Activated naive CD4-positive, alpha-beta T cell treated with anti-CD3 and anti-CD28 coated beads for 36 hours (primary cell): ENCODE measurements around the gene SLC11A1. TPM values are rescaled to one million over a fixed set of nuclear protein-coding genes. Genes with fewer than 3 reads are reported as not detected.
A peak's percentile ranks its signal among the peaks of the same experiment; 100 is the strongest.

Experiments used
- CTCF ChIA-PET: fragments of 350-600 bp; sonication (Branson Sonifier 250); formaldehyde crosslinking; loops from one replicate; lab custom pipeline; 2021; ENCODE audit warnings: antibody characterized with exemption; lab: Charles Lee
- DNase-seq: peaks from one replicate; pipeline ENCODE4 v3.0.0-alpha.2; 2020
- H3K27ac Mint-ChIP-seq: one replicate; pipeline ENCODE4 v1.8.0; 2021; ENCODE audit warnings: mild to moderate bottlenecking, mixed read lengths
- H3K27me3 Mint-ChIP-seq: one replicate; pipeline ENCODE4 v1.8.0; 2021; ENCODE audit warnings: low read depth, mixed read lengths
- H3K36me3 Mint-ChIP-seq: one replicate; pipeline ENCODE4 v1.8.0; 2021; ENCODE audit warnings: low read depth, mixed read lengths
- H3K4me1 Mint-ChIP-seq: one replicate; pipeline ENCODE4 v1.8.0; 2021; ENCODE audit warnings: low read depth, mixed read lengths
- H3K4me3 Mint-ChIP-seq: one replicate; pipeline ENCODE4 v1.8.0; 2021; ENCODE audit warnings: mild to moderate bottlenecking, moderate library complexity, mixed read lengths
- H3K9me3 Mint-ChIP-seq: one replicate; pipeline ENCODE4 v1.8.0; 2021; ENCODE audit warnings: mixed read lengths
- intact Hi-C: fragments of 100-400 bp; cut with micrococcal nuclease; formaldehyde crosslinking; loops from one replicate; pipeline ENCODE4 v1.15.1; 2023
- total RNA-seq, 2 experiments: library from RNA; stranded (reverse); gene quantifications; one replicate each; pipeline ENCODE4 v1.2.3, GENCODE V29; 2021

Gene SLC11A1
- total RNA-seq, 2 experiments from 2014 or later = not detected

- intact Hi-C loops = loop anchor here (2.0 to 10.0 kb wide), 5 partner anchors 31 to 857 kb away; partner anchors contain the start of genes TUBA4A and TUBA4B
- peaks cover 11% of the 10 kb centered on the region for H3K27me3 Mint-ChIP-seq
- peaks cover 31% of the 10 kb centered on the region for H3K4me1 Mint-ChIP-seq
- DNase-seq = no peak
- peak overlapping the region; percentile 88 for H3K4me3 Mint-ChIP-seq
- no peaks in the 10 kb centered on the region for H3K36me3 Mint-ChIP-seq
- no peaks in the 10 kb centered on the region for H3K9me3 Mint-ChIP-seq
- CTCF ChIA-PET = interaction anchor here (0.9 to 2.1 kb wide), 6 partner anchors 30 to 251 kb away, joined by 3 to 9 read pairs (median 5); partner anchors contain the start of gene TMBIM1
- peak overlapping the region; percentile 59 for H3K27ac Mint-ChIP-seq
Observed at GRCh38 chr2:218397463-218397819, 15.4 kb downstream of the SLC11A1 start.

GRCh38 chr2:218397820-218398436, 15.9 kb downstream of the SLC11A1 start:
- no peaks in the 10 kb centered on the region for H3K36me3 Mint-ChIP-seq
- H3K4me1 Mint-ChIP-seq = peaks cover 31% of the 10 kb centered on the region
- CTCF ChIA-PET = interaction anchor here (1.2 to 2.1 kb wide), 3 partner anchors 96 to 111 kb away, joined by 6 to 9 read pairs (median 7); partner anchors contain the start of gene TMBIM1
- peaks cover 11% of the 10 kb centered on the region for H3K27me3 Mint-ChIP-seq
- H3K4me3 Mint-ChIP-seq = peak overlapping the region; percentile 88
- H3K9me3 Mint-ChIP-seq = no peaks in the 10 kb centered on the region
- peak overlapping the region; percentile 59 for H3K27ac Mint-ChIP-seq
- peak; percentile 30 for DNase-seq
- intact Hi-C loops = loop anchor here (2.0 to 10.0 kb wide), 6 partner anchors 31 to 857 kb away; partner anchors contain the start of genes TTLL4, TUBA4A and TUBA4B

- peak; percentile 63 for DNase-seq
- Mint-ChIP-seq H3K9me3 (no peaks in the 10 kb centered on the region), H3K36me3 (no peaks in the 10 kb centered on the region), H3K4me1 (peaks cover 33% of the 10 kb centered on the region), H3K27me3 (peaks cover 11% of the 10 kb centered on the region), H3K4me3 (peak overlapping the region; percentile 88), H3K27ac (peak overlapping the region; percentile 73)
- intact Hi-C loops = loop anchor here (2.0 to 10.0 kb wide), 4 partner anchors 81 to 856 kb away; partner anchors contain the start of genes TTLL4, TUBA4A and TUBA4B
- CTCF ChIA-PET = no interaction called here
Observed at GRCh38 chr2:218398437-218399390, 16.6 kb downstream of the SLC11A1 start.

- Mint-ChIP-seq H3K4me1 (peaks cover 38% of the 10 kb centered on the region), H3K27ac (peak within 1 kb of the TSS; percentile 73), H3K9me3 (no peaks in the 10 kb centered on the region), H3K27me3 (peaks cover 11% of the 10 kb centered on the region), H3K36me3 (peaks cover under 1% of the 10 kb centered on the region), H3K4me3 (peak within 1 kb of the TSS; percentile 89)
- CTCF ChIA-PET = no interaction called here
- DNase-seq = peak; percentile 96
- intact Hi-C loops = loop anchor here (2.0 to 10.0 kb wide), 5 partner anchors 82 to 855 kb away; partner anchors contain the start of genes CNPPD1, RETREG2, SLC23A3 and TTLL4
Observed at GRCh38 chr2:218399391-218400166, 17.5 kb downstream of the SLC11A1 start, which contains the start of gene CTDSP1. Gene CTDSP1, plus strand, starts transcription at chr2:218399868. Its CDS starts 223 bp downstream, at chr2:218400091.

GRCh38 chr2:218400167-218400929, 18.3 kb downstream of the SLC11A1 start:
- Mint-ChIP-seq H3K4me1 (peaks cover 41% of the 10 kb centered on the region), H3K27ac (peak overlapping the region; percentile 73), H3K27me3 (peaks cover 11% of the 10 kb centered on the region), H3K36me3 (peaks cover 1% of the 10 kb centered on the region), H3K4me3 (peak overlapping the region; percentile 89), H3K9me3 (no peaks in the 10 kb centered on the region)
- DNase-seq = peak; percentile 32
- CTCF ChIA-PET = no interaction called here
- intact Hi-C loops = loop anchor here (10.0 kb wide), 1 partner anchor 774 kb away; the partner anchor contains the start of genes CNPPD1, RETREG2 and SLC23A3

- Mint-ChIP-seq H3K27me3 (peaks cover 11% of the 10 kb centered on the region), H3K9me3 (no peaks in the 10 kb centered on the region), H3K27ac (no peak overlapping the region), H3K4me3 (peak overlapping the region; percentile 89), H3K4me1 (peaks cover 45% of the 10 kb centered on the region), H3K36me3 (peaks cover 1% of the 10 kb centered on the region)
- CTCF ChIA-PET = interaction anchor here (1.4 kb wide), 1 partner anchor 99 kb away, joined by 5 read pairs; no protein-coding TSS in a partner anchor
- intact Hi-C loops = loop anchor here (10.0 kb wide), 1 partner anchor 774 kb away; the partner anchor contains the start of genes CNPPD1, RETREG2 and SLC23A3
- no peak for DNase-seq
Observed at GRCh38 chr2:218400930-218401881, 19.1 kb downstream of the SLC11A1 start.

- peaks cover 1% of the 10 kb centered on the region for H3K36me3 Mint-ChIP-seq
- H3K27ac Mint-ChIP-seq = no peak overlapping the region
- peaks cover 8% of the 10 kb centered on the region for H3K27me3 Mint-ChIP-seq
- peaks cover 44% of the 10 kb centered on the region for H3K4me1 Mint-ChIP-seq
- no peaks in the 10 kb centered on the region for H3K9me3 Mint-ChIP-seq
- CTCF ChIA-PET = interaction anchor here (1.4 kb wide), 1 partner anchor 100 kb away, joined by 5 read pairs; no protein-coding TSS in a partner anchor
- no peak for DNase-seq
- no peak overlapping the region for H3K4me3 Mint-ChIP-seq
- intact Hi-C loops = loop anchor here (10.0 kb wide), 1 partner anchor 773 kb away; the partner anchor contains the start of genes CNPPD1, RETREG2 and SLC23A3
Observed at GRCh38 chr2:218401890-218402289, 19.8 kb downstream of the SLC11A1 start.

GRCh38 chr2:218402491-218402901, 20.4 kb downstream of the SLC11A1 start:
- H3K4me1 Mint-ChIP-seq = peaks cover 43% of the 10 kb centered on the region
- CTCF ChIA-PET = interaction anchor here (0.6 kb wide), 1 partner anchor 187 kb away, joined by 5 read pairs; no protein-coding TSS in a partner anchor
- no peaks in the 10 kb centered on the region for H3K9me3 Mint-ChIP-seq
- no peak overlapping the region for H3K27ac Mint-ChIP-seq
- H3K27me3 Mint-ChIP-seq = peaks cover 5% of the 10 kb centered on the region
- no peak for DNase-seq
- no peak overlapping the region for H3K4me3 Mint-ChIP-seq
- intact Hi-C loops = loop anchor here (10.0 kb wide), 1 partner anchor 772 kb away; the partner anchor contains the start of genes CNPPD1, RETREG2 and SLC23A3
- H3K36me3 Mint-ChIP-seq = peaks cover 1% of the 10 kb centered on the region

GRCh38 chr2:218402911-218403411, 20.9 kb downstream of the SLC11A1 start:
- intact Hi-C loops = loop anchor here (10.0 kb wide), 1 partner anchor 772 kb away; the partner anchor contains the start of genes CNPPD1, RETREG2 and SLC23A3
- CTCF ChIA-PET = interaction anchor here (0.6 to 1.0 kb wide), 2 partner anchors 101 to 187 kb away, joined by 3 to 5 read pairs; no protein-coding TSS in a partner anchor
- no peak for DNase-seq

More at GRCh38 chr2:218402911-218403411, 20.9 kb downstream of the SLC11A1 start:
- Mint-ChIP-seq H3K9me3 (no peaks in the 10 kb centered on the region), H3K36me3 (peaks cover 1% of the 10 kb centered on the region), H3K4me3 (no peak overlapping the region), H3K27ac (no peak overlapping the region), H3K27me3 (peaks cover under 1% of the 10 kb centered on the region), H3K4me1 (peaks cover 39% of the 10 kb centered on the region)
